Measurements from ENCODE around the gene ADAMTSL1.

GRCh38 chr9:18822850-18823249, 348.9 kb downstream of the ADAMTSL1 start:
- TF ChIP-seq EP300 (IDR thresholded peaks at IDR 0.05) (no peak), CTCF (IDR thresholded peaks at IDR 0.05) (no peak), POLR2A (IDR thresholded peaks at IDR 0.05) (no peak)

Data from suprapubic skin (tissue), 3 donors.